Esophagus muscularis mucosa (tissue), 4 donors: ENCODE measurements around the gene DNAJC1. TPM values are rescaled to one million over a fixed set of nuclear protein-coding genes. Genes with fewer than 3 reads are reported as not detected.

ENCODE experiments used
- DNase-seq: peaks from one replicate; pipeline ENCODE4 v3.0.0-alpha.2; 2017; ENCODE audit errors: extremely low spot score
- H3K27ac ChIP-seq, 4 donors: fragments of 200-600 bp; sonication (generic); replicated peaks in 1 of 4; 1 replicate in 3 of 4; 2 replicates in 1 of 4; pipeline ENCODE4 v1.5.1; 2016 to 2019; ENCODE audit warnings: mild to moderate bottlenecking in 1 of 4
- H3K27me3 ChIP-seq, 4 donors: fragments of 200-600 bp; sonication (generic); one replicate each; pipeline versions ENCODE4 v1.5.1 to v1.6.0; 2016 to 2019
- H3K36me3 ChIP-seq, 4 donors: fragments of 200-600 bp; sonication (generic); one replicate each; pipeline ENCODE4 v1.5.1; 2016 to 2019
- H3K4me1 ChIP-seq, 4 donors: fragments of 200-600 bp; sonication (generic); one replicate each; pipeline ENCODE4 v1.5.1; 2016 to 2019
- H3K4me3 ChIP-seq, 4 donors: fragments of 200-600 bp; sonication (generic); 1 replicate in 2 of 4; 2 replicates in 2 of 4; pipeline ENCODE4 v1.5.1; 2016 to 2019; ENCODE audit warnings: mild to moderate bottlenecking in 4 of 4, moderate library complexity in 1 of 4
- H3K9me3 ChIP-seq, 4 donors: fragments of 200-600 bp; sonication (generic); 1 replicate in 3 of 4; 2 replicates in 1 of 4; pipeline ENCODE4 v1.5.1; 2016 to 2019
- CTCF ChIP-seq, 3 experiments: fragments of 200-600 bp in 2 of 3; fragments of 450-650 bp in 1 of 3; sonication (generic) in 2 of 3; IDR thresholded peaks; one replicate each; pipeline ENCODE4 v1.5.1; 2017 to 2019; ENCODE audit warnings: antibody characterized with exemption in 3 of 3, mild to moderate bottlenecking in 2 of 3, moderate library complexity in 1 of 3
- EP300 ChIP-seq: sonication (generic); formaldehyde crosslinking; IDR thresholded peaks from one replicate; pipeline ENCODE4 v1.6.1; 2017; ENCODE audit warnings: antibody characterized with exemption
- POLR2A ChIP-seq: fragments of 450-650 bp; IDR thresholded peaks from one replicate; pipeline ENCODE4 v1.6.1; 2017; ENCODE audit warnings: antibody characterized with exemption, moderate library complexity, mild to moderate bottlenecking, low read depth
- POLR2AphosphoS5 ChIP-seq, 2 donors: sonication (generic); formaldehyde crosslinking; IDR thresholded peaks; one replicate each; pipeline ENCODE4 v1.6.1; 2017; ENCODE audit warnings: antibody characterized with exemption in 2 of 2
- WGBS: methylation state at CpG from one replicate; pipeline ENCODE4 v1.1.5; 2018; 5-methylcytosine and 5-hydroxymethylcytosine counted together
- intact Hi-C: fragments of 100-400 bp; cut with DNase I; formaldehyde crosslinking; loops from one replicate; pipeline ENCODE4 v1.15.1; 2023
- total RNA-seq, 4 donors: library from RNA; depleted of rRNA; stranded (reverse); fragments of >200 nt; gene quantifications; one replicate each; pipeline versions ENCODE4 v1.1.0 to v1.2.1, GENCODE V29; 2016

Gene DNAJC1
- total RNA-seq, 4 donors from 2014 or later: 46.5 to 70.6 (median 61.5) TPM

GRCh38 chr10:21972584-21972983 lies 30.9 kb downstream of the DNAJC1 start:
- H3K27me3 ChIP-seq: no peaks in the 10 kb centered on the region
- TF ChIP-seq POLR2A (no peak), CTCF (IDR thresholded peaks at IDR 0.05) (no peak), POLR2AphosphoS5 (IDR thresholded peaks at IDR 0.05) (no peak), EP300 (no peak)
- H3K4me1 ChIP-seq: peaks cover 0 to 18% (median 4%) of the 10 kb centered on the region in 4 donors
- H3K9me3 ChIP-seq: no peaks in the 10 kb centered on the region
- intact Hi-C loops: no loop called here
- WGBS: 75% methylated on average over 1 of the region's 1 CpG
- no peak for DNase-seq
- H3K4me3 ChIP-seq: no peak overlapping the region
- no peak overlapping the region for H3K27ac ChIP-seq
- no peaks in the 10 kb centered on the region for H3K36me3 ChIP-seq

GRCh38 chr10:21969326-21970287 lies 33.9 kb downstream of the DNAJC1 start:
- TF ChIP-seq CTCF (IDR thresholded peaks at IDR 0.05) (no peak), POLR2A (no peak), POLR2AphosphoS5 (IDR thresholded peaks at IDR 0.05) (no peak), EP300 (no peak)
- H3K27ac ChIP-seq: no peak overlapping the region
- intact Hi-C loops: no loop called here
- no peak overlapping the region for H3K4me3 ChIP-seq
- WGBS: 96% methylated on average over 5 of the region's 5 CpGs
- H3K36me3 ChIP-seq: no peaks in the 10 kb centered on the region
- no peaks in the 10 kb centered on the region for H3K9me3 ChIP-seq
- DNase-seq: no peak
- H3K27me3 ChIP-seq: no peaks in the 10 kb centered on the region
- H3K4me1 ChIP-seq: peaks cover 0 to 8% (median 0%) of the 10 kb centered on the region in 4 donors

GRCh38 chr10:21964983-21965665 lies 38.4 kb downstream of the DNAJC1 start:
- Histone ChIP-seq H3K4me1 (no peaks in the 10 kb centered on the region), H3K4me3 (no peak overlapping the region), H3K36me3 (no peaks in the 10 kb centered on the region), H3K27me3 (no peaks in the 10 kb centered on the region), H3K27ac (no peak overlapping the region), H3K9me3 (no peaks in the 10 kb centered on the region)
- intact Hi-C loops: no loop called here
- no peak for TF ChIP-seq EP300
- no peak for TF ChIP-seq POLR2A
- no peak for TF ChIP-seq POLR2AphosphoS5 (IDR thresholded peaks at IDR 0.05)
- no peak for TF ChIP-seq CTCF (IDR thresholded peaks at IDR 0.05)
- no peak for DNase-seq

- WGBS: 92% methylated on average over 5 of the region's 5 CpGs
- Histone ChIP-seq H3K27ac (no peak overlapping the region), H3K4me1 (no peaks in the 10 kb centered on the region), H3K27me3 (no peaks in the 10 kb centered on the region), H3K4me3 (no peak overlapping the region), H3K36me3 (no peaks in the 10 kb centered on the region), H3K9me3 (no peaks in the 10 kb centered on the region)
- DNase-seq: no peak
- TF ChIP-seq EP300 (no peak), POLR2AphosphoS5 (IDR thresholded peaks at IDR 0.05) (no peak), POLR2A (no peak), CTCF (IDR thresholded peaks at IDR 0.05) (no peak)
- intact Hi-C loops: no loop called here
Measured at GRCh38 chr10:21962358-21962757, 41.2 kb downstream of the DNAJC1 start.
